GM23248 (cell line): Measurements from ENCODE around the gene SMCO1. TPM values are rescaled to one million over a fixed set of nuclear protein-coding genes. Genes with fewer than 3 reads are reported as not detected.
"Not testable (repeated sequence)": the region's sequence is repeated elsewhere in the genome, so short reads cannot be mapped to it uniquely, and the experiment has no call there.

Experiments used
- DNase-seq: peaks from one replicate; pipeline ENCODE4 v3.0.0-alpha.2; 2015
- H2AFZ ChIP-seq: fragments of 200-600 bp; sonication (generic); 2 replicates; pipeline ENCODE4 v1.6.1; 2016; ENCODE audit warnings: antibody characterized with exemption
- H3F3A ChIP-seq: fragments of 200-600 bp; sonication (generic); 2 replicates; pipeline ENCODE4 v1.6.1; 2016; ENCODE audit warnings: mild to moderate bottlenecking, antibody characterized with exemption, mixed run types; ENCODE audit not compliant: insufficient read depth
- H3K27ac ChIP-seq: fragments of 200-600 bp; sonication (generic); 2 replicates; pipeline ENCODE4 v1.5.1; 2016; ENCODE audit warnings: mild to moderate bottlenecking
- H3K27me3 ChIP-seq: fragments of 200-600 bp; sonication (generic); replicated peaks from 2 replicates; pipeline ENCODE4 v1.6.1; 2016; ENCODE audit warnings: mild to moderate bottlenecking; ENCODE audit not compliant: insufficient read depth
- H3K36me3 ChIP-seq: fragments of 200-600 bp; sonication (generic); 2 replicates; pipeline ENCODE4 v1.6.1; 2016; ENCODE audit warnings: low read depth, mild to moderate bottlenecking
- H3K4me1 ChIP-seq: fragments of 200-600 bp; sonication (generic); 2 replicates; pipeline ENCODE4 v1.6.1; 2016; ENCODE audit warnings: mild to moderate bottlenecking; ENCODE audit not compliant: insufficient read depth
- H3K4me2 ChIP-seq: fragments of 200-600 bp; sonication (generic); one replicate; pipeline ENCODE4 v1.6.1; 2016; ENCODE audit warnings: mild to moderate bottlenecking; ENCODE audit not compliant: unreplicated experiment
- H3K4me3 ChIP-seq: fragments of 200-600 bp; sonication (generic); 2 replicates; pipeline ENCODE4 v1.5.1; 2016; ENCODE audit warnings: mild to moderate bottlenecking
- H3K79me2 ChIP-seq: fragments of 200-600 bp; sonication (generic); 2 replicates; pipeline ENCODE4 v1.6.1; 2016; ENCODE audit warnings: mild to moderate bottlenecking; ENCODE audit not compliant: insufficient read depth
- H3K9ac ChIP-seq: fragments of 200-600 bp; sonication (generic); 2 replicates; pipeline ENCODE4 v1.6.1; 2016; ENCODE audit warnings: mild to moderate bottlenecking
- H3K9me2 ChIP-seq: fragments of 200-600 bp; sonication (generic); 2 replicates; pipeline ENCODE4 v1.6.1; 2016; ENCODE audit warnings: mixed run types, mild to moderate bottlenecking, moderate library complexity; ENCODE audit not compliant: insufficient read depth
- H3K9me3 ChIP-seq: fragments of 200-600 bp; sonication (generic); one replicate; pipeline ENCODE4 v1.6.1; 2017; ENCODE audit warnings: low read depth
- H4K20me1 ChIP-seq: fragments of 200-600 bp; sonication (generic); 2 replicates; pipeline ENCODE4 v1.6.0; 2016; ENCODE audit not compliant: insufficient read depth
- EZH2 ChIP-seq: fragments of 200-600 bp; sonication (generic); IDR thresholded peaks from 2 replicates; pipeline ENCODE4 v1.6.1; 2018; ENCODE audit warnings: antibody characterized with exemption, mild to moderate bottlenecking; ENCODE audit not compliant: insufficient read depth, poor library complexity, severe bottlenecking
- EZH2phosphoT487 ChIP-seq: fragments of 200-600 bp; sonication (generic); IDR thresholded peaks from 2 replicates; pipeline ENCODE4 v1.6.1; 2018; ENCODE audit warnings: antibody characterized with exemption, moderate library complexity, mild to moderate bottlenecking, low read depth; ENCODE audit not compliant: insufficient read depth
- WGBS, 2 experiments: methylation state at CpG; one replicate each; pipeline ENCODE4 v1.1.6; 2015 to 2017; ENCODE audit warnings: low lambda C conversion rate in 2 of 2, low coverage in 1 of 2; ENCODE audit errors: missing lambda C conversion rate in 2 of 2; 5-methylcytosine and 5-hydroxymethylcytosine counted together
- in situ Hi-C: fragments of 300-500 bp; cut with MboI; formaldehyde crosslinking; loops from 2 replicates; pipeline ENCODE4 v1.15.0; 2020
- polyA plus RNA-seq: library from polyadenylated mRNA; unstranded; fragments of >200 nt; fragmentation: Nextera tagmentation; extraction: Ambion mirVana; gene quantifications from 2 replicates; pipeline ENCODE4 v1.2.1, GENCODE V29; 2016
- total RNA-seq: library from RNA; depleted of rRNA; stranded (reverse); fragments of >200 nt; shearing (Covaris generic); gene quantifications from 2 replicates; pipeline ENCODE4 v1.2.3, GENCODE V29; 2014

The SMCO1 gene
- total and polyA plus RNA-seq, 2 experiments from 2014 or later, result not detected

GRCh38 chr3:196477678-196478077, 37.5 kb downstream of the SMCO1 start:
- DNase-seq, result no peak
- Histone ChIP-seq H3K4me3 (no peak overlapping the region), H3K9me3 (no peaks in the 10 kb centered on the region), H3K27me3 (no peaks in the 10 kb centered on the region), H3K9ac (no peak overlapping the region), H3K79me2 (peaks cover 29% of the 10 kb centered on the region), H3K9me2 (no peaks in the 10 kb centered on the region), H3K36me3 (peaks cover 51% of the 10 kb centered on the region), H3K27ac (no peak overlapping the region), H3F3A (no peaks in the 10 kb centered on the region), H3K4me1 (no peaks in the 10 kb centered on the region), H4K20me1 (no peaks in the 10 kb centered on the region), H3K4me2 (no peak overlapping the region), H2AFZ (no peak overlapping the region)
- WGBS, 2 experiments, result 95 to 97% methylated on average over 4 of the region's 4 CpGs
- in situ Hi-C loops, result no loop called here
- TF ChIP-seq EZH2 (no peak), EZH2phosphoT487 (no peak)

GRCh38 chr3:196472286-196472685, 42.9 kb downstream of the SMCO1 start:
- H3K4me3 ChIP-seq, result no peak overlapping the region
- H3K9me2 ChIP-seq, result no peaks in the 10 kb centered on the region
- H3K4me1 ChIP-seq, result peaks cover 8% of the 10 kb centered on the region
- H4K20me1 ChIP-seq, result no peaks in the 10 kb centered on the region
- DNase-seq, result no peak
- peaks cover 43% of the 10 kb centered on the region for H3K79me2 ChIP-seq
- no peak overlapping the region for H3K9ac ChIP-seq
- H3K9me3 ChIP-seq, result no peaks in the 10 kb centered on the region
- peaks cover 13% of the 10 kb centered on the region for H3F3A ChIP-seq
- TF ChIP-seq EZH2 (no peak), EZH2phosphoT487 (no peak)
- H3K4me2 ChIP-seq, result no peak overlapping the region
- in situ Hi-C loops, result no loop called here
- no peak overlapping the region for H2AFZ ChIP-seq
- H3K36me3 ChIP-seq, result peaks cover 41% of the 10 kb centered on the region
- H3K27ac ChIP-seq, result peak overlapping the region; percentile 25; the same call in 1 of the 2 replicates
- no peaks in the 10 kb centered on the region for H3K27me3 ChIP-seq
- WGBS, 2 experiments, result 97 to 99% methylated on average over 8 of the region's 8 CpGs

- DNase-seq, result peak; percentile 72
- no peak overlapping the region for H2AFZ ChIP-seq
- no peaks in the 10 kb centered on the region for H3K9me2 ChIP-seq
- 58 to 65% methylated on average over 2 of the region's 2 CpGs for WGBS, 2 experiments
- H3F3A ChIP-seq, result peaks cover 13% of the 10 kb centered on the region
- H3K9me3 ChIP-seq, result no peaks in the 10 kb centered on the region
- no peaks in the 10 kb centered on the region for H3K27me3 ChIP-seq
- peaks cover 34% of the 10 kb centered on the region for H3K36me3 ChIP-seq
- H3K27ac ChIP-seq, result peak overlapping the region; percentile 25
- no peak overlapping the region for H3K9ac ChIP-seq
- H4K20me1 ChIP-seq, result no peaks in the 10 kb centered on the region
- in situ Hi-C loops, result no loop called here
- H3K4me1 ChIP-seq, result peaks cover 8% of the 10 kb centered on the region
- H3K79me2 ChIP-seq, result peaks cover 43% of the 10 kb centered on the region
- TF ChIP-seq EZH2, result no peak
- TF ChIP-seq EZH2phosphoT487, result no peak
- no peak overlapping the region for H3K4me2 ChIP-seq
- no peak overlapping the region for H3K4me3 ChIP-seq
Observed at GRCh38 chr3:196471551-196471950, 43.6 kb downstream of the SMCO1 start.

GRCh38 chr3:196470182-196470581, 45.0 kb downstream of the SMCO1 start:
- H3K27me3 ChIP-seq, H3K9me3 ChIP-seq, H2AFZ ChIP-seq, in situ Hi-C loops, H4K20me1 ChIP-seq, H3K9me2 ChIP-seq, H3K9ac ChIP-seq, H3K4me3 ChIP-seq, DNase-seq, H3K4me2 ChIP-seq, H3K4me1 ChIP-seq, H3K27ac ChIP-seq: not testable (repeated sequence)
- peaks cover 13% of the 10 kb centered on the region for H3F3A ChIP-seq
- H3K79me2 ChIP-seq, result peaks cover 45% of the 10 kb centered on the region
- peaks cover 28% of the 10 kb centered on the region for H3K36me3 ChIP-seq
- 69 to 84% methylated on average over 3 of the region's 3 CpGs for WGBS, 2 experiments

GRCh38 chr3:196463804-196464203, 51.3 kb downstream of the SMCO1 start:
- in situ Hi-C loops, result no loop called here
- H3K27ac ChIP-seq, result no peak overlapping the region
- WGBS, 2 experiments, result 48 to 50% methylated on average over 3 of the region's 3 CpGs

More at GRCh38 chr3:196463804-196464203, 51.3 kb downstream of the SMCO1 start:
- Histone ChIP-seq H3K9me3 (no peaks in the 10 kb centered on the region), H3F3A (no peaks in the 10 kb centered on the region), H3K9ac (no peak overlapping the region), H3K9me2 (no peaks in the 10 kb centered on the region), H3K4me3 (no peak overlapping the region), H3K79me2 (peaks cover 21% of the 10 kb centered on the region), H3K27me3 (no peaks in the 10 kb centered on the region), H2AFZ (no peak overlapping the region), H3K4me2 (no peak overlapping the region), H3K4me1 (no peaks in the 10 kb centered on the region), H3K36me3 (peaks cover 3% of the 10 kb centered on the region; the same call in 1 of the 2 replicates), H4K20me1 (no peaks in the 10 kb centered on the region)
- DNase-seq, result no peak
- TF ChIP-seq EZH2phosphoT487 (no peak), EZH2 (no peak)
